ENCODE data around the gene TTN.

- no peak for TF ChIP-seq ZNF274 (IDR thresholded peaks at IDR 0.05; ENCODE audit: low read depth, low read length)
- no peak for TF ChIP-seq YY1 (IDR thresholded peaks at IDR 0.05; ENCODE audit: insufficient read depth, insufficient read length)
Measured at GRCh38 chr2:178479758-178480226, 327.4 kb downstream of the TTN start.

Measured in NT2/D1 (cell line).